Left ventricle myocardium superior (tissue), 1 donor: Measurements from ENCODE around the gene FAU. TPM values are rescaled to one million over a fixed set of nuclear protein-coding genes. Genes with fewer than 3 reads are reported as not detected.

ENCODE experiments used
- ATAC-seq: fragments of 200-7000 bp; cut with Tn5 transposase; one replicate; pipeline ENCODE4 v1.9.1; 2020; ENCODE audit warnings: mild to moderate bottlenecking, moderate library complexity
- DNase-seq: peaks from one replicate; pipeline ENCODE4 v3.0.0-alpha.2; 2020
- intact Hi-C: fragments of 100-400 bp; cut with micrococcal nuclease; formaldehyde crosslinking; loops from one replicate; pipeline ENCODE4 v1.11.0; 2022
- microRNA-seq: library from miRNA; unstranded; fragments of <30 nt; microRNA quantifications from one replicate; pipeline ENCODE4 v1.2.0, GENCODE V29; 2020; ENCODE audit warnings: borderline number of aligned reads
- total RNA-seq: library from RNA; stranded (reverse); fragmentation: NEBNext Ultra II Directional; extraction: Animal tissue kit (Norgen Biotek cat#: 25700); gene quantifications from one replicate; pipeline ENCODE4 v1.2.1, GENCODE V29; 2021
- donor health status: DM: no; HTN: yes; CAD: no; lungs with severe emphysema.

Gene FAU
- total RNA-seq, 1 donor from 2014 or later = 724 TPM

DNA sequence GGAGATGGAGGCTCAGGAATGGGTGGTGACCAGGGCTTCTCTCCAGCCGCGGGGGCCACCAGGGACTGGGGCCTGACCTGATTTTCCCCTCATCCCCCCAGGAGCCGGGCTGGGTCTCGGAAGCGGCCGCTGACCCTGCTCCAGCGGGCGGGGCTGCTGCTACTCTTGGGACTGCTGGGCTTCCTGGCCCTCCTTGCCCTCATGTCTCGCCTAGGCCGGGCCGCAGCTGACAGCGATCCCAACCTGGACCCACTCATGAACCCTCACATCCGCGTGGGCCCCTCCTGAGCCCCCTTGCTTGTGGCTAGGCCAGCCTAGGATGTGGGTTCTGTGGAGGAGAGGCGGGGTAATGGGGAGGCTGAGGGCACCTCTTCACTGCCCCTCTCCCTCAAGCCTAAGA is 34.1 kb downstream of the FAU start:
- intact Hi-C loops = no loop called here
- ATAC-seq = no peak
- DNase-seq = no peak

- intact Hi-C loops = no loop called here
- ATAC-seq (no peak), DNase-seq (no peak)
Observed at GRCh38 chr11:65087216-65087615, 34.7 kb downstream of the FAU start.

DNA sequence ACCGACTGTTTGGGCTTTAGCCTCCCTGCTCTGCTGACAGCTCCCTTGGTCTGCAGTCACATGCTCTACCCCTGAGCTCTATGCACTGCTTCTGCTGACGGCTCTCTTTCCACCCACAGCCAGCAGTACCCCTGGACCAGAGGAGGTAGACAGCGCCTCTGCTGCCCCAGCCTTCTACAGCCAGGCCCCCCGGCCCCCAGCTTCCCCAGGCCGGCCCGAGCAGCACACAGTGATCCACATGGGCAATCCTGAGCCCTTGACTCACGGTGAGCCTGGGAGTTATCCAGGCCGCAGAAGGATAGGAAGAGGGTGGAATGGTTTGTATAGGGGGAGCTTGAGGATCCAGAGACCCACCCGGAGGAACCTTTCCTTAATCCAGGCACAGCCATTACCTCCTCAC is 35.1 kb downstream of the FAU start:
- intact Hi-C loops = no loop called here
- ATAC-seq (no peak), DNase-seq (no peak)

- ATAC-seq (no peak), DNase-seq (no peak)
- intact Hi-C loops = no loop called here
Observed at GRCh38 chr11:65085446-65085845, 36.5 kb downstream of the FAU start.

DNA sequence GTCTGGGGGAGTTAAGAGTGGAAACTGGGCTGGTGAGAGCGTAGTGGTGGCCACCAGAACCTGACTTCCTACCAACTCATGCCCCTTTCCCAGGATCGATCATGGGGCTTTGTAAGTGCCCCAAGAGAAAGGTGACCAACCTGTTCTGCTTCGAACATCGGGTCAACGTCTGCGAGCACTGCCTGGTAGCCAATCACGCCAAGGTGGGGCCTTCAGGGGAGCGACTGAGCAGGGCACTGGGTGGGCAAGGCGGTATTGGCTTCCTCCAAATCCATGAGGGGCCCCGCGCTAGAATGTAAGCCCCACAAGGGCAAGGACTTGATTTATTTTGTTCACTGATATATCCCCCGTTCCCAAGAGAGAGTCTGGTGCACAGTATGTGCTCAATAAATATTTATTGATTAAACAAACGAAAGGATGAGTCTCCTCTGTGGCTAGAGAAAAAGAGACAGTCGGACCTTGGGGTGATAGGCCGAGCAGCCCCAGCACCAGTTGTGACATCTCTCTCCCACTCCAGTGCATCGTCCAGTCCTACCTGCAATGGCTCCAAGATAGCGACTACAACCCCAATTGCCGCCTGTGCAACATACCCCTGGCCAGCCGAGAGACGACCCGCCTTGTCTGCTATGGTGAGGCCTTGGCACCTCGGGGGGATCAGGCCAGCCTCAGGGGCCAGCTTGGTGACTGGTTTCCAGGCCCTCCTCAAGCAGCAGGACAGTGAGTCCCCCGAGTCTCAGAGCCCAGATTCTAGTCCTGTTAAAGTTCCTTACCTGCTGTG is 37.1 kb downstream of the FAU start:
- intact Hi-C loops = no loop called here
- no peak for DNase-seq
- ATAC-seq = no peak

DNA sequence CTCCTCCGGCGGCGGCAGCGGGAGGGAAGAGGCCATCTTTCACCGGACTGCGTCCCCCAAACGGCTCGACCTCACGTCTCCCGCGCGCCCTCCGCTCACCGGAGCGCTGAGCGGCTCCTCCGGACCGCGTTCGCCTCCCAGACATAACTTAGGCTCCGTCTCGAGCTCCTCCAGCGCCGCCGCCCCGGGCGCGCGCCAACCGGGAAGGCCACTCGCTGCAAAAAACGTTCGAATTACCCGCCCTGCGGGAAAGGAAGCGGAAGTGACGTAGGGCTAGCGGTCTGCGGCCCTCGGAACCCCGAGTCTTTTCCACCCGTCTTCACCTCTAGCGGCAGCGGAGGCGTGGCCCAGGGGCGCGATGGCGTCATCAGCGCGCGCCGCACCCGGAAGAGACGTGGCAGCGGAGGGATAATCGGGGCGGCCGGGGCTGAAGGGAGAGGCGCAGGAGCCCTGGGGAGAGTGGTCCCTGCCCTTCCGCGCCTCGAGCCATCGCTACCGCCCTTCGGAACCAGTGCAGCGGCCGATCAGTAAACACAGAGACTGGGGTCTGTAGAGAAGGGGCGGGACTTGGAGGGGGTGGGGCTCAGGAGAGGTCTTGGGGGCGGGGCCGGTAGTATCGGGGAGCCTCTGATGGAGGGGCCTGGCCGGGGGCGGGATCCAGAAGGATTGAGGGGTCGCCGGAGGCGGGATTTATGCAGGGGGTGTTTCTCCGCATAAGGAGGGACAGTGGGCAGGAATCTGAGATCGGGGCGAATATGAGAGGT is 37.9 kb downstream of the FAU start, which contains the start of the genes CDCA5 and ZFPL1:
TSS of gene CDCA5 (minus strand) at position 207 of the 764 bp plus-strand sequence. CDS start at position 145, 62 bp downstream.
TSS of gene ZFPL1 (plus strand) at position 389 of the 764 bp plus-strand sequence. CDS start 477 bp downstream, outside the sequence.
- ATAC-seq (peak; percentile 98), DNase-seq (peak; percentile 97)
- intact Hi-C loops = no loop called here

- intact Hi-C loops = no loop called here
- DNase-seq = no peak
- no peak for ATAC-seq
Observed at GRCh38 chr11:65083134-65083833, 38.6 kb downstream of the FAU start.

GRCh38 chr11:65078786-65079342 is 43.1 kb downstream of the FAU start:
- DNase-seq (peak; percentile 8), ATAC-seq (no peak)
- intact Hi-C loops = no loop called here

GRCh38 chr11:65078151-65078550 is 43.8 kb downstream of the FAU start:
- ATAC-seq (peak; percentile 51), DNase-seq (peak; percentile 51)
- intact Hi-C loops = no loop called here

- intact Hi-C loops = no loop called here
- DNase-seq (no peak), ATAC-seq (no peak)
Observed at GRCh38 chr11:65077451-65077850, 44.5 kb downstream of the FAU start.

DNA sequence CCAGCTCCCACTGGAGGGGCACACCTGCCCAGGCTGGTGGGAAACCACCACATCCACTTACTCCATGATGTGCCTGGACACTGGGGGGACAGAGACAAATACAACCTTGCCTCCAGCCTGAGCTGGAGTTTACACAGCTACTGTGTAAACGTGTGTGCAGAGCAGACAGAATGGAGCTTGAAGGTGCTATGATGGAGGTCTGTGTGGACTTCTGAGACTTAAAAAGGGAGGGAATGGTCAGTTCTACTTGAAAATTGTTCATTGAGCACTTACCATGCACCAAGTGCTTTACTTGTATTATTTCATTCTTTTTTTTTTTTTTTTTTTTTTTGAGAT is 49.3 kb downstream of the FAU start:
- DNase-seq = no peak
- intact Hi-C loops = no loop called here
- no peak for ATAC-seq

DNA sequence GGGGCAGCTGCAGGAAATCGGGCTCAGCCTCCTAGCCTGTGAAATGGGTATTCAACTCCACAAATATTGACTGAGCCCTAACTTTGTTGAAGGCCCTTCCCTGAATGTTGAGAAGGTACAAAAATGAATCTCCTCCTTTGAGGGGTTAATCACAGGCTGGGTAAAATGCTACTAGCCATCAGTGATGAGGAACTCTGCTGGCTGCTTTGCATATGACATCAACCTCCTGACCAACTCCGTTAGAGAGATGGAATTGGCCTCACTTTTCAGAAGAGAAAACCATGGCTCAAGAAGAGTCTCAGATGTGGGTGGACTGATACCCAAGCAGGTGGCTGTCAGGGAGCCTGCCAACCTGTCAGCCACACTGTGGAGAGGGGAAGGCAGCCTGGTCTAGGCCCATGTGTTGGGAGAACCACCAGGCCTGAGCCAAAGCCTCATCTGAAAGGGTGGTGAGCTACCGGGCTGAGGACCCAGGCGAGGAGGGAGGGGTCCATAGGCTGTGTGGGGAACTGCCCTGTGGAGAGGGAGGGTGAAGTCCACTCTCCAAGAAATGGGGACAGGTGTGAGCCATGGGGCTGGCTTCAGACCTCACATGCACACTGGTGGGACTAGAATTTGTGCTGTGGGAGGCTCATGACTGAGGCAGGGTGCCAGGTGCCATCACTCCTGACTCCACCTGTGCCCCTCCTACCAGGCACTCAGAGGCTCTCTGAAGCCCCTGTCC is 49.9 kb downstream of the FAU start:
- intact Hi-C loops = no loop called here
- no peak for DNase-seq
- ATAC-seq = no peak

Small RNAs within 50 kb of the gene (microRNA-seq; reads per million reads assigned to microRNA genes)
- gene MIR6751 = not detected

Other genes with a start within 250 kb of the FAU start
- gene EHD1, start 243.5 kb downstream of the FAU start, total RNA-seq = 52.5 TPM
- gene ATG2A, start 204.9 kb downstream of the FAU start, total RNA-seq = 13.0 TPM
- 18.4 TPM for gene PPP2R5B, start 197.4 kb downstream of the FAU start, total RNA-seq
- gene GPHA2, start 186.2 kb downstream of the FAU start, total RNA-seq = not detected
- not detected for gene MAJIN, start 150.0 kb downstream of the FAU start, total RNA-seq
- gene BATF2, start 125.2 kb downstream of the FAU start, total RNA-seq = 1.2 TPM
- 115 TPM for gene ARL2, start 108.0 kb downstream of the FAU start, total RNA-seq
- 19.3 TPM for gene SNX15, start 94.7 kb downstream of the FAU start, total RNA-seq
- 7.5 TPM for gene SAC3D1, start 80.9 kb downstream of the FAU start, total RNA-seq
- gene NAALADL1, start 63.6 kb downstream of the FAU start, total RNA-seq = 5.3 TPM
- 1.3 TPM for gene CDCA5, start 38.1 kb downstream of the FAU start, total RNA-seq
- 23.7 TPM for gene ZFPL1, start 37.9 kb downstream of the FAU start, total RNA-seq
- 84.8 TPM for gene VPS51, start 25.9 kb downstream of the FAU start, total RNA-seq
- gene TM7SF2, start 10.3 kb downstream of the FAU start, total RNA-seq = 112 TPM
- 5.5 TPM for gene ZNHIT2, start 4.4 kb downstream of the FAU start, total RNA-seq
- gene MRPL49, start 187 bp upstream of the FAU start, total RNA-seq = 33.7 TPM
- 38.6 TPM for gene SYVN1, start 12.4 kb upstream of the FAU start, total RNA-seq
- not detected for gene SPDYC, start 48.1 kb upstream of the FAU start, total RNA-seq
- 90.1 TPM for gene CAPN1, start 59.8 kb upstream of the FAU start, total RNA-seq
- gene POLA2, start 139.8 kb upstream of the FAU start, total RNA-seq = 3.5 TPM
- 13.0 TPM for gene CDC42EP2, start 192.7 kb upstream of the FAU start, total RNA-seq
- 53.9 TPM for gene DPF2, start 211.7 kb upstream of the FAU start, total RNA-seq
- gene TIGD3, start 232.6 kb upstream of the FAU start, total RNA-seq = 0.97 TPM